ENCODE data around the gene BPIFB6. TPM values are rescaled to one million over a fixed set of nuclear protein-coding genes. Genes with fewer than 3 reads are reported as not detected.

The BPIFB6 gene
- total RNA-seq, 6 experiments from 2014 or later, result not detected

DNA sequence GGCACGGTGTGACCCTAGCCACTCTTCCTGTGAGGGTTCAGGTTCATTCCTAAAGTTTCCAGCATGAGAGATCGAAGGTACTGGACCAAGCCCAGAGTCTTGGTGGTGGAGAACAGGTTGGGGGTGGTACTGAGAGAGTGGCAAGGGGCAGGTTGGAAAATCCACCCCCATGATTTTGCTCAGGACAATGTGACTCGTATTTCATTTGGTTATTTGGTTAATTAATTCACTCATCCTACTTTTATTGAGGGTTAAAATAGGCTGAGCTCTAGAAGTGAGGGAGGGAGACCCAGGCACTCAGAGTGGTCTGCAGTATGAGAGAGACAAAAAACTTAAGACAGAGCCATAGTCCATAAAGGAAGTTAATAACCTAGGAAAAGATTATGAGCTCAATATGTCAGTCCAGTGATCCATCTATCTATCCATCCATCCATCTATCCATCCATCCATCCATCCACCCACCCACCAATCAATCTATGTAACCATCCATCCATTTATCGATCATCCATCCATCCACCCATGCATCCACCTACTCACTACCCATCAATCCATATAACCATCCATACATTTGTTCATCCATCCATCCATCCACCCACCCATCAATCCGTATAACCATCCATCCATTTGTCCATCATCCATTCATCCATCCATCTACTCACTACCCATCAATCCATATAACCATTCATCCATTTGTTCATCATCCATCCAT lies 6.7 kb upstream of the BPIFB6 start:
- DNase-seq, result no peak
- Mint-ChIP-seq H3K36me3 (ENCODE audit: low read depth) (no peaks in the 10 kb centered on the region), H3K9me3 (no peaks in the 10 kb centered on the region), H3K27me3 (ENCODE audit: insufficient read depth) (peaks cover 20% of the 10 kb centered on the region), H3K27ac (no peak overlapping the region), H3K4me1 (ENCODE audit: low read depth) (no peaks in the 10 kb centered on the region), H3K4me3 (no peak overlapping the region)
- TF ChIP-seq, protein P1, sequence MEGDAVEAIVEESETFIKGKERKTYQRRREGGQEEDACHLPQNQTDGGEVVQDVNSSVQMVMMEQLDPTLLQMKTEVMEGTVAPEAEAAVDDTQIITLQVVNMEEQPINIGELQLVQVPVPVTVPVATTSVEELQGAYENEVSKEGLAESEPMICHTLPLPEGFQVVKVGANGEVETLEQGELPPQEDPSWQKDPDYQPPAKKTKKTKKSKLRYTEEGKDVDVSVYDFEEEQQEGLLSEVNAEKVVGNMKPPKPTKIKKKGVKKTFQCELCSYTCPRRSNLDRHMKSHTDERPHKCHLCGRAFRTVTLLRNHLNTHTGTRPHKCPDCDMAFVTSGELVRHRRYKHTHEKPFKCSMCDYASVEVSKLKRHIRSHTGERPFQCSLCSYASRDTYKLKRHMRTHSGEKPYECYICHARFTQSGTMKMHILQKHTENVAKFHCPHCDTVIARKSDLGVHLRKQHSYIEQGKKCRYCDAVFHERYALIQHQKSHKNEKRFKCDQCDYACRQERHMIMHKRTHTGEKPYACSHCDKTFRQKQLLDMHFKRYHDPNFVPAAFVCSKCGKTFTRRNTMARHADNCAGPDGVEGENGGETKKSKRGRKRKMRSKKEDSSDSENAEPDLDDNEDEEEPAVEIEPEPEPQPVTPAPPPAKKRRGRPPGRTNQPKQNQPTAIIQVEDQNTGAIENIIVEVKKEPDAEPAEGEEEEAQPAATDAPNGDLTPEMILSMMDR (IDR thresholded peaks at IDR 0.05), result no peak

DNA sequence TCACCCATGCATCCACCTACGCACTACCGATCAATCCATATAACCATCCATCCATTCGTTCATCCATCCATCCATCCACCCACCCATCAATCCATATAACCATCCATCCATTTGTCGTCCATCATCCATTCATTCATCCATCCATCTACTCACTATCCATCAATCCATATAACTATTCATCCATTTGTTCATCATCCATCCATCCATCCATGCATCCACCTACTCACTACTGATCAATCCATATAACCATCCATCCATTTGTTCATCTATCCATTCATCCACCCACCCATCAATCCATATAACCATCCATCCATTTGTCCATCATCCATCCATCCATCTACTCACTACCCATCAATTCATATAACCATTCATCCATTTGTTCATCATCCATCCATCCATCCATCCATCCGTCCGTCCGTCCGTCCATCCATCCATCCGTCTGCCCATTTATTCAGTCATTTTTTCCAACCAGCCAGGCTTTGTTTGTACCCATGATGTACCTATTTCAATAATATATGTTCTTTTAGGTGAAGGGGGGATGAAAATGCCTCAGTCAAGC lies 6.1 kb upstream of the BPIFB6 start:
- H3K4me1 Mint-ChIP-seq (ENCODE audit: low read depth), result no peaks in the 10 kb centered on the region
- H3K9me3 Mint-ChIP-seq, result no peaks in the 10 kb centered on the region
- TF ChIP-seq, protein P1 (IDR thresholded peaks at IDR 0.05), result no peak
- DNase-seq, result no peak
- H3K27ac Mint-ChIP-seq, result no peak overlapping the region
- peaks cover 20% of the 10 kb centered on the region for H3K27me3 Mint-ChIP-seq (ENCODE audit: insufficient read depth)
- H3K4me3 Mint-ChIP-seq, result no peak overlapping the region
- no peaks in the 10 kb centered on the region for H3K36me3 Mint-ChIP-seq (ENCODE audit: low read depth)

DNA sequence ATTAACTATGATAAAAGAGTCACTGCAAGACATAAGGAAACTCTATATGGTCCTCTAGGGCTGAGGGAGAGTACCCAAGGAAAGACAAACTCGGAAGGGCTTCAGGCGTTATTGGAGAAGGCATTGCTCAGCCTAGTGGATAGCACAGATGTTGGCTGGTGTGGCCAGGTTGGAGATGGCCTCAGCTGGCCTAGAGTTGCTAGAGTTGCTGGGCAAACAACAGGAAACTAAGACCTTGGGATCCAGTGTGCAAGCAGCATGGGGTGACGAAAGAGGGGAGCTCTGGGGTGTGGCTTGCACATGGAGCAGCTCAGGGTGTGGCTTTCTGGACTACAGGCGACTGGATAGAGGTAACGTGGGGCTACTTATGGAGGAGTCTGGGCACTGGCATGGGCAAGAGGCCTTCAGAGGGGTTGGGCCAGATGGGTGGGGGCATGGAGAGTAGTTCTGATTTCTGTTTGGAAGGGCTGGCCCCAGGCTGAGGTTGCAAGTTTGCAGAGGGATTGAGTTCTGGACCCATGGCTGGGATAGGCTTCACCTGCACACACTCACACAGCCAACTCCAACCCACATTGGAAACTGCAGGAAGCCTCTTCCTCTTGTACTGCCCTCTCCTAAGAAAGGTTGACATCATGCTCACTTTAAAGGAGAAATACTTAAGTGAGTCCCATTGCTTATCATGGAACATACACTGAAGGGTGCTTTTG lies 5.2 kb upstream of the BPIFB6 start:
- Mint-ChIP-seq H3K36me3 (ENCODE audit: low read depth) (no peaks in the 10 kb centered on the region), H3K4me3 (no peak overlapping the region), H3K27ac (no peak overlapping the region), H3K27me3 (ENCODE audit: insufficient read depth) (peaks cover 14% of the 10 kb centered on the region), H3K9me3 (no peaks in the 10 kb centered on the region), H3K4me1 (ENCODE audit: low read depth) (no peaks in the 10 kb centered on the region)
- TF ChIP-seq, protein P1 (IDR thresholded peaks at IDR 0.05), result no peak
- no peak for DNase-seq

DNA sequence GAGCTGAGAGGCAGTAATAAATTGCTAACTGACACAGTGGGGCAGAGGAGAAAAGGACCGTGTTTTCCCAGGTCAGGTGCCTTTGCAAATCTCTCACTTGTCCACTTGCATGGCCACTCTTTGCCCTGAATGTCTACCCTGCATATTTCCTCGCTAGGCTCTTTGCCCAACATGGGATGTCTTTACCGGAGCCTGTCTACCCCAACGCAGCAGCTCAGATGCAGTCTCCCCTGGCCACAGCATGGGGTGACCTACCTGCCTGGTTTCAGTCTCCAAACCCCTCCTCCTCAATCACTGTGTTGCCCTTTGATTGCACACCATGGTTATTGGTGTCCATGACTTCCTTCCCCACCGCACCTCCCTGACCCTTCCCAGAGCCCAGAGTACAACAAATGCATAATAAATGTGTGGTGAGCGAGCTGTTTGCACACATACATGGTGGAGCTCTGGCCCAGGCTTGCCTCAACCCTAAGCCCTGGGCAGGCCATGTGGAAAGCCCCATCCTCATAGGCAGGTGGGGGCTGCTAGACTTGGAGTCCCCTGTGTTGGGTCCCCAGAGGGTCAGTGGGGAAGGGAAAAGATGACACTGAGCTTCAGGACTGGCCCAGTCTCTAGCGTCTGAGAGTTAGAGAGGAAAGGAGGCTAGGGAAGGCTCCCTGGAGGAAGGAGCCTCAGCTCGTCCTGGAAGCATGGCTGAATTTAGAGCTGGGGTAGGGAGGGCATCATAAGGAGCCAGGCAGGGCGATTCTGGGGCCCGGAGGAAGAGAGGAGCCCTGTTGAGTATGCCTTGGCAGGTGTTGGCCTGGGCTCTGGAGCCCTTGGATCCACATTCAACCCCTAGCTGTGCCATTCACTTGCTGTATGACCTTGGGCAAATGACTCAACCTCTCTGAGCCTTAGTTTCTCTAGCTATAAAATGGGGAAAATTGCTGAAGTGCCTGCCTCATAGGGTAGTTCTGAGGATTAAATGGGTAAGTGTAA lies 4.4 kb upstream of the BPIFB6 start:
- H3K4me3 Mint-ChIP-seq, result no peak overlapping the region
- no peak overlapping the region for H3K27ac Mint-ChIP-seq
- DNase-seq, result no peak
- TF ChIP-seq, protein P1 (IDR thresholded peaks at IDR 0.05), result no peak
- no peaks in the 10 kb centered on the region for H3K36me3 Mint-ChIP-seq (ENCODE audit: low read depth)
- no peaks in the 10 kb centered on the region for H3K9me3 Mint-ChIP-seq
- H3K4me1 Mint-ChIP-seq (ENCODE audit: low read depth), result no peaks in the 10 kb centered on the region
- H3K27me3 Mint-ChIP-seq (ENCODE audit: insufficient read depth), result peaks cover 11% of the 10 kb centered on the region
